Mucosa of descending colon (tissue), 3 donors: ENCODE data around the gene BASP1. TPM values are rescaled to one million over a fixed set of nuclear protein-coding genes. Genes with fewer than 3 reads are reported as not detected.
"Not testable (repeated sequence)": the region's sequence is repeated elsewhere in the genome, so short reads cannot be mapped to it uniquely, and the experiment has no call there.

Experiments
- ATAC-seq: fragments of 200-7000 bp; cut with Tn5 transposase; one replicate; pipeline ENCODE4 v1.9.1; 2020; ENCODE audit warnings: mild to moderate bottlenecking, moderate library complexity
- DNase-seq, 3 donors: peaks; one replicate each; pipeline ENCODE4 v3.0.0-alpha.2; 2020
- H3K36me3 ChIP-seq: fragments of 200-600 bp; one replicate; pipeline ENCODE4 v1.8.0; 2021; ENCODE audit warnings: low read depth, mild to moderate bottlenecking
- H3K4me1 ChIP-seq: fragments of 200-600 bp; one replicate; pipeline ENCODE4 v1.8.0; 2021; ENCODE audit warnings: low read depth, mild to moderate bottlenecking
- H3K4me3 ChIP-seq: fragments of 200-600 bp; one replicate; pipeline ENCODE4 v1.8.0; 2021; ENCODE audit warnings: mild to moderate bottlenecking
- H3K9me3 ChIP-seq: fragments of 200-600 bp; one replicate; pipeline ENCODE4 v1.8.0; 2021; ENCODE audit warnings: mild to moderate bottlenecking
- CTCF ChIP-seq: fragments of 200-600 bp; IDR thresholded peaks from one replicate; pipeline ENCODE4 v1.8.0; 2022; ENCODE audit warnings: antibody characterized with exemption, mild to moderate bottlenecking
- intact Hi-C, 2 donors: fragments of 100-400 bp; cut with DNase I in 1 of 2; cut with micrococcal nuclease in 1 of 2; formaldehyde crosslinking; loops; one replicate each; pipeline versions ENCODE4 v1.11.0 to v1.11.1; 2022; cut with DNase I, micrococcal nuclease
- total RNA-seq, 3 donors: library from RNA; stranded (reverse); fragmentation: NEBNext Ultra II Directional in 2 of 3; extraction: Animal tissue kit (Norgen Biotek cat#: 25700) in 2 of 3; gene quantifications; one replicate each; pipeline versions ENCODE4 v1.2.1 to v1.2.4, GENCODE V29; 2021 to 2023
- donor health status: DM: no; HTN: no; CAD: no; lungs with moderate emphysema.
- donor health status: DM: no; HTN: no; CAD: no.
- donor health status: DM: no; HTN: yes; CAD: no.

BASP1 gene
- total RNA-seq, 3 donors from 2014 or later, result 3.6 to 10.6 (median 8.6) TPM

GRCh38 chr5:17308326-17309065, 91.1 kb downstream of the BASP1 start:
- Histone ChIP-seq H3K4me1 (peaks cover 5% of the 10 kb centered on the region), H3K9me3 (no peaks in the 10 kb centered on the region), H3K4me3 (no peak overlapping the region), H3K36me3 (no peaks in the 10 kb centered on the region)
- DNase-seq, result no peak
- ATAC-seq, result no peak
- TF ChIP-seq CTCF, result no peak
- intact Hi-C loops, result no loop called here

GRCh38 chr5:17309462-17309861, 92.0 kb downstream of the BASP1 start:
- intact Hi-C loops, result no loop called here
- TF ChIP-seq CTCF, result no peak
- Histone ChIP-seq H3K4me1 (peaks cover 5% of the 10 kb centered on the region), H3K4me3 (no peak overlapping the region), H3K9me3 (no peaks in the 10 kb centered on the region), H3K36me3 (no peaks in the 10 kb centered on the region)
- ATAC-seq (no peak), DNase-seq (no peak)

GRCh38 chr5:17310502-17310901, 93.1 kb downstream of the BASP1 start:
- intact Hi-C loops, ATAC-seq, DNase-seq, H3K9me3 ChIP-seq, H3K4me3 ChIP-seq, H3K4me1 ChIP-seq, H3K36me3 ChIP-seq: not testable (repeated sequence)

GRCh38 chr5:17311811-17312210, 94.4 kb downstream of the BASP1 start:
- H3K9me3 ChIP-seq, ATAC-seq, H3K36me3 ChIP-seq, DNase-seq, H3K4me1 ChIP-seq, H3K4me3 ChIP-seq, intact Hi-C loops: not testable (repeated sequence)

- Histone ChIP-seq H3K9me3 (no peaks in the 10 kb centered on the region), H3K4me3 (no peak overlapping the region), H3K36me3 (no peaks in the 10 kb centered on the region), H3K4me1 (peaks cover 14% of the 10 kb centered on the region)
- intact Hi-C loops, result no loop called here
- DNase-seq (no peak), ATAC-seq (no peak)
- no peak for TF ChIP-seq CTCF
Measured at GRCh38 chr5:17312358-17312757, 94.9 kb downstream of the BASP1 start.

- no peak for TF ChIP-seq CTCF
- no peaks in the 10 kb centered on the region for H3K36me3 ChIP-seq
- no peak overlapping the region for H3K4me3 ChIP-seq
- intact Hi-C loops, result no loop called here
- no peaks in the 10 kb centered on the region for H3K9me3 ChIP-seq
- peak; percentile 18 for ATAC-seq
- peaks cover 20% of the 10 kb centered on the region for H3K4me1 ChIP-seq
- DNase-seq, result no peak
Measured at GRCh38 chr5:17314907-17315471, 97.6 kb downstream of the BASP1 start.
